HCT116 (cell line): Measurements from ENCODE around the gene ADCY1. TPM values are rescaled to one million over a fixed set of nuclear protein-coding genes. Genes with fewer than 3 reads are reported as not detected.

ENCODE experiments used
- ATAC-seq: fragments of 200-7000 bp; cut with Tn5 transposase; 2 replicates; pipeline ENCODE4 v1.9.1; 2020; ENCODE audit warnings: mild to moderate bottlenecking, moderate library complexity
- BruUV-seq: library from RNA; stranded (reverse); fragments of 400-500 nt; replicated peaks from 2 replicates; lab custom pipeline; 2021; lab: Mats Ljungman, UMichigan
- CTCF ChIA-PET: fragments of 300-600 bp; sonication (Branson Sonifier 250); formaldehyde crosslinking; loops from one replicate; lab custom pipeline; 2021; ENCODE audit warnings: antibody characterized with exemption; lab: Charles Lee
- POLR2A ChIA-PET: fragments of 300-600, 350-600 bp; sonication (Branson Sonifier 250); formaldehyde crosslinking; loops from one replicate; lab custom pipeline; 2021; ENCODE audit warnings: antibody characterized with exemption; lab: Charles Lee
- RAD21 ChIA-PET, 2 experiments: fragments of 300-600 bp; sonication (Branson Sonifier 250); formaldehyde crosslinking; loops; one replicate each; lab custom pipeline; 2023; ENCODE audit warnings: low total read pairs in 2 of 2; ENCODE audit not compliant: uncharacterized antibody in 2 of 2, unreplicated experiment in 2 of 2, low non-redundant PET in 1 of 2; lab: Charles Lee
- DNase-seq: peaks from one replicate; pipeline ENCODE4 v3.0.0-alpha.2; 2010; ENCODE audit warnings: low read depth, low spot score
- H2AFZ ChIP-seq: fragments of 200-600 bp; shearing (Covaris generic), sonication (generic); 2 replicates; pipeline ENCODE4 v1.6.1; 2017; ENCODE audit warnings: low read depth, mixed run types, mixed read lengths, antibody characterized with exemption, low read length; ENCODE audit not compliant: poor library complexity, severe bottlenecking
- H3K27ac ChIP-seq: 2 replicates; pipeline ENCODE4 v1.5.1; 2012; ENCODE audit warnings: low read depth, low read length
- H3K27me3 ChIP-seq: fragments of 200-600 bp; sonication (generic); 2 replicates; pipeline ENCODE4 v1.6.1; 2016; ENCODE audit warnings: mixed run types, low read length, mixed read lengths; ENCODE audit not compliant: insufficient read depth
- H3K36me3 ChIP-seq, 2 experiments: fragments of 200-500 bp in 1 of 2; fragments of 200-600 bp in 1 of 2; sonication (Bioruptor generic) in 1 of 2; sonication (generic) in 1 of 2; 2 replicates each; pipeline versions ENCODE4 v1.5.1 to v1.6.1; 2014 to 2016; ENCODE audit warnings: low read length in 2 of 2, inconsistent platforms in 1 of 2, mixed read lengths in 1 of 2, mixed run types in 1 of 2; ENCODE audit not compliant: insufficient read depth in 2 of 2, control insufficient read depth in 1 of 2
- H3K4me1 ChIP-seq, 2 experiments: fragments of 200-600 bp in 1 of 2; sonication (generic) in 1 of 2; 2 replicates each; pipeline versions ENCODE4 v1.5.1 to v1.6.1; 2012 to 2017; ENCODE audit warnings: low read length in 2 of 2, inconsistent platforms in 1 of 2, mild to moderate bottlenecking in 1 of 2, mixed read lengths in 1 of 2, mixed run types in 1 of 2, moderate library complexity in 1 of 2; ENCODE audit not compliant: insufficient read depth in 2 of 2, control insufficient read depth in 1 of 2
- H3K4me2 ChIP-seq: fragments of 200-600 bp; sonication (generic); 2 replicates; pipeline ENCODE4 v1.6.1; 2017; ENCODE audit warnings: mixed run types, low read length, mixed read lengths
- H3K4me3 ChIP-seq, 2 experiments: fragments of 200-600 bp in 1 of 2; sonication (generic) in 1 of 2; replicated peaks in 1 of 2; 2 replicates each; pipeline ENCODE4 v1.5.1; 2011 to 2016; ENCODE audit warnings: low read length in 2 of 2, control low read depth in 1 of 2, low read depth in 1 of 2, mild to moderate bottlenecking in 1 of 2, mixed read lengths in 1 of 2, mixed run types in 1 of 2
- H3K79me2 ChIP-seq: fragments of 200-600 bp; sonication (generic); 2 replicates; pipeline ENCODE4 v1.6.1; 2017; ENCODE audit warnings: mild to moderate bottlenecking, mixed run types, low read length, moderate library complexity, mixed read lengths; ENCODE audit not compliant: insufficient read depth
- H3K9ac ChIP-seq: fragments of 200-600 bp; sonication (generic); 2 replicates; pipeline ENCODE4 v1.6.1; 2016; ENCODE audit warnings: low read length, mixed read lengths
- H3K9me2 ChIP-seq: fragments of 200-600 bp; sonication (generic), shearing (Covaris generic); 2 replicates; pipeline ENCODE4 v1.6.1; 2017; ENCODE audit warnings: mixed run types, mild to moderate bottlenecking, moderate library complexity; ENCODE audit not compliant: insufficient read depth
- H3K9me3 ChIP-seq, 2 experiments: fragments of 200-500 bp in 1 of 2; fragments of 200-600 bp in 1 of 2; sonication (Bioruptor generic) in 1 of 2; sonication (generic) in 1 of 2; 2 replicates each; pipeline ENCODE4 v1.6.1; 2014 to 2017; ENCODE audit warnings: low read length in 2 of 2, mixed read lengths in 2 of 2, inconsistent platforms in 1 of 2, low read depth in 1 of 2, mild to moderate bottlenecking in 1 of 2, mixed run types in 1 of 2, moderate library complexity in 1 of 2; ENCODE audit not compliant: control insufficient read depth in 1 of 2, insufficient read depth in 1 of 2
- H4K20me1 ChIP-seq: fragments of 200-600 bp; sonication (generic), shearing (Covaris generic); 2 replicates; pipeline ENCODE4 v1.6.1; 2017; ENCODE audit warnings: mixed run types, mild to moderate bottlenecking, moderate library complexity; ENCODE audit not compliant: insufficient read depth
- CBX3 ChIP-seq: IDR thresholded peaks from 2 replicates; pipeline ENCODE4 v1.6.1; 2012; ENCODE audit warnings: low read depth
- CEBPB ChIP-seq: IDR thresholded peaks from 2 replicates; pipeline ENCODE4 v1.6.1; 2012; ENCODE audit warnings: low read depth
- EGR1 ChIP-seq: IDR thresholded peaks from 2 replicates; pipeline ENCODE4 v1.6.1; 2012; ENCODE audit warnings: low read depth
- ELF1 ChIP-seq: IDR thresholded peaks from 2 replicates; pipeline ENCODE4 v1.6.1; 2012; ENCODE audit warnings: low read depth, borderline replicate concordance
- FOSL1 ChIP-seq: IDR thresholded peaks from 2 replicates; pipeline ENCODE4 v1.6.1; 2012; ENCODE audit warnings: low read depth
- POLR2AphosphoS5 ChIP-seq: IDR thresholded peaks from 2 replicates; pipeline ENCODE4 v1.6.1; 2011; ENCODE audit warnings: mild to moderate bottlenecking, low read depth, low read length, moderate library complexity
- REST ChIP-seq: IDR thresholded peaks from 2 replicates; pipeline ENCODE4 v1.6.1; 2012; ENCODE audit warnings: low read depth
- SP1 ChIP-seq: IDR thresholded peaks from 2 replicates; pipeline ENCODE4 v1.6.1; 2012; ENCODE audit warnings: low read depth
- YY1 ChIP-seq: IDR thresholded peaks from 2 replicates; pipeline ENCODE4 v1.6.1; 2011; ENCODE audit warnings: low read length, low read depth, moderate library complexity, mild to moderate bottlenecking; ENCODE audit not compliant: insufficient replicate concordance; ENCODE audit errors: extremely low read depth
- ZFX ChIP-seq: fragments of 450-650 bp; IDR thresholded peaks from 2 replicates; pipeline ENCODE4 v1.6.1; 2017
- intact Hi-C: fragments of 100-400 bp; cut with micrococcal nuclease; formaldehyde crosslinking; loops from 2 replicates; pipeline ENCODE4 v1.10.0; 2022
- total RNA-seq: library from RNA; stranded (reverse); gene quantifications from one replicate; pipeline ENCODE4 v1.2.1, GENCODE V29; 2021; ENCODE audit not compliant: unreplicated experiment
- TF ChIP-seq, protein P1 (sequence below), 3 experiments: fragments of 200-600 bp in 1 of 3; sonication (generic) in 1 of 3; IDR thresholded peaks in 2 of 3; conservative IDR thresholded peaks in 1 of 3; 2 replicates each; pipeline ENCODE4 v1.5.1; 2012 to 2017; ENCODE audit warnings: low read depth in 2 of 3, low read length in 2 of 3, antibody characterized with exemption in 1 of 3, borderline replicate concordance in 1 of 3, control low read depth in 1 of 3, mild to moderate bottlenecking in 1 of 3, mixed read lengths in 1 of 3, mixed run types in 1 of 3, moderate library complexity in 1 of 3; ENCODE audit not compliant: insufficient read depth in 1 of 3

The ADCY1 gene
- total RNA-seq, 1 experiment from 2014 or later: 0.05 TPM

DNA sequence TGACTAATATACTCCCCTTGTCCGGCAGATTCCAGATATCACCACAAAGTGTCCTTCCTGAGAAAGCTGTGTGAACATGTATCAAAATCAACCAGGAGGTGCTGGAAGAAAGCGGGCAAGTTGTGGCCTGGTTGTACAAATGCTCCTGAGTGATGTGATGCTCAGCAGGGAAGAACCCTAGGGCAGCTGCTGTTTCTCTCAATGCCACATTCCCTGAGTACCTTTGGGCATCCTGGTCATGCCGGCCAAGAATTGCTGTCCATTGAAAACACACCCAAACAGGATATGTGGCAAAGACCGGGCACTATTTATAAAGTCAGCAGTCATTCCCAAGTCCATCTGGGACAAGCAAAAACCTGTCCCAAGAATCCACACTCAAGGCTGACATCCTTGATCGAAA is 7.8 kb upstream of the ADCY1 start:
- BruUV-seq: no TSS peak
- CTCF ChIA-PET: no interaction called here

More for the DNA sequence above, 7.8 kb upstream of the ADCY1 start:
- H3K27me3 ChIP-seq: peaks cover 66% of the 10 kb centered on the region
- DNase-seq: no peak
- no peaks in the 10 kb centered on the region for H4K20me1 ChIP-seq
- no peaks in the 10 kb centered on the region for H3K4me1 ChIP-seq
- intact Hi-C loops: no loop called here
- no peak overlapping the region for H3K9ac ChIP-seq
- H3K79me2 ChIP-seq: no peaks in the 10 kb centered on the region
- no peak overlapping the region for H3K4me3 ChIP-seq
- no peak overlapping the region for H3K4me2 ChIP-seq
- no peak overlapping the region for H2AFZ ChIP-seq
- ATAC-seq: no peak
- no peaks in the 10 kb centered on the region for H3K36me3 ChIP-seq
- POLR2A ChIA-PET: no interaction called here
- RAD21 ChIA-PET: no interaction called here
- TF ChIP-seq REST: no peak
- TF ChIP-seq POLR2AphosphoS5: no peak
- no peak for TF ChIP-seq CEBPB
- no peak for TF ChIP-seq EGR1
- TF ChIP-seq YY1: no peak
- TF ChIP-seq, protein P1, sequence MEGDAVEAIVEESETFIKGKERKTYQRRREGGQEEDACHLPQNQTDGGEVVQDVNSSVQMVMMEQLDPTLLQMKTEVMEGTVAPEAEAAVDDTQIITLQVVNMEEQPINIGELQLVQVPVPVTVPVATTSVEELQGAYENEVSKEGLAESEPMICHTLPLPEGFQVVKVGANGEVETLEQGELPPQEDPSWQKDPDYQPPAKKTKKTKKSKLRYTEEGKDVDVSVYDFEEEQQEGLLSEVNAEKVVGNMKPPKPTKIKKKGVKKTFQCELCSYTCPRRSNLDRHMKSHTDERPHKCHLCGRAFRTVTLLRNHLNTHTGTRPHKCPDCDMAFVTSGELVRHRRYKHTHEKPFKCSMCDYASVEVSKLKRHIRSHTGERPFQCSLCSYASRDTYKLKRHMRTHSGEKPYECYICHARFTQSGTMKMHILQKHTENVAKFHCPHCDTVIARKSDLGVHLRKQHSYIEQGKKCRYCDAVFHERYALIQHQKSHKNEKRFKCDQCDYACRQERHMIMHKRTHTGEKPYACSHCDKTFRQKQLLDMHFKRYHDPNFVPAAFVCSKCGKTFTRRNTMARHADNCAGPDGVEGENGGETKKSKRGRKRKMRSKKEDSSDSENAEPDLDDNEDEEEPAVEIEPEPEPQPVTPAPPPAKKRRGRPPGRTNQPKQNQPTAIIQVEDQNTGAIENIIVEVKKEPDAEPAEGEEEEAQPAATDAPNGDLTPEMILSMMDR (IDR thresholded peaks at IDR 0.05 in 2 of 3, conservative IDR thresholded peaks at IDR 0.05 in 1 of 3; ENCODE audit: borderline replicate concordance in 1 of 3, insufficient read depth in 1 of 3, low read depth in 2 of 3, low read length in 2 of 3): no peak
- no peak for TF ChIP-seq ELF1
- no peak for TF ChIP-seq SP1
- no peak for TF ChIP-seq ZFX
- TF ChIP-seq FOSL1: no peak
- TF ChIP-seq CBX3: no peak
- H3K27ac ChIP-seq: no peak overlapping the region
- H3K9me3 ChIP-seq: no peaks in the 10 kb centered on the region
- H3K9me2 ChIP-seq: no peaks in the 10 kb centered on the region
